GM19025 (cell line): ENCODE measurements around the gene EEPD1.
"Not testable (repeated sequence)": the region's sequence is repeated elsewhere in the genome, so short reads cannot be mapped to it uniquely, and the experiment has no call there.

ENCODE experiments used
- ATAC-seq: cut with Tn5 transposase; IDR thresholded peaks from one replicate; pipeline ENCODE4 v1.9.1; 2021; ENCODE audit warnings: mild to moderate bottlenecking, low read depth, moderate library complexity; ENCODE audit not compliant: unreplicated experiment

The EEPD1 gene

GRCh38 chr7:36152756-36153570, at the start of gene EEPD1:
Gene EEPD1 (plus strand): TSS chr7:36153254. CDS start chr7:36154325, 1,071 bp downstream.
- peak; percentile 94 for ATAC-seq

DNA sequence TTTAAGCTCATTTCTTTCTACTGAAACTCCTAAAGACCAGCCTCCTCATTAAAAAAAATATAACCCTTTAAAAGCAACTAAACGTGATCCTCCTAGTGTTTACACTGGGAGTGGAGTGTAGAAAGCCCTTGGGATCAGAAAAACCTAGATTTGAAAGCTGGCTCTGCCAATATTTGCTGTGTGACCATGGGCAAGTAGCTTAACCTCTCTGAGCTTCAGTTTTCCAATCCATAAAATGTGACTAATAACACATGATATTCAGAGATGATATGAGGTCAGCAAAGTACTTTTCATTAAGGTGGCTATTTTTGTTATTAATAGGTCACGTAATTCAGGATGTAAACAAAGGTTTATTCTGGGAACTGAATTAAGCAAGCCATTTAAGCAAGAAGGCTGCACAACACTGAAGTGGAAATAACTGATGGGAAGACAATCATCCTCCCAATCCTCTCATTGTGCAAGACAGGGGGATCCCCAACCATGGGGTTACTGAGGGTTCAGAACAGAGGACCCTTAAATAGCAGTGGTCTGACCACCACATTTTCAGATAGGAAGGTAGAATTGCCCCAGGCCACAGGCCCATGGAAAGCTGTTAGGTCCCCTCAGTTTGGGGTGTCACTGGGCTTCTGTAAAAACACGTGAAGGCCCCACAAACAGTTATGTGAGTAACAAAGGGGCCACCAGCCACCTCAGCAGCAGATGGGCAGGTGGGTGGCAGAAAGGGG, 49.1 kb upstream of the EEPD1 start:
- no peak for ATAC-seq

DNA sequence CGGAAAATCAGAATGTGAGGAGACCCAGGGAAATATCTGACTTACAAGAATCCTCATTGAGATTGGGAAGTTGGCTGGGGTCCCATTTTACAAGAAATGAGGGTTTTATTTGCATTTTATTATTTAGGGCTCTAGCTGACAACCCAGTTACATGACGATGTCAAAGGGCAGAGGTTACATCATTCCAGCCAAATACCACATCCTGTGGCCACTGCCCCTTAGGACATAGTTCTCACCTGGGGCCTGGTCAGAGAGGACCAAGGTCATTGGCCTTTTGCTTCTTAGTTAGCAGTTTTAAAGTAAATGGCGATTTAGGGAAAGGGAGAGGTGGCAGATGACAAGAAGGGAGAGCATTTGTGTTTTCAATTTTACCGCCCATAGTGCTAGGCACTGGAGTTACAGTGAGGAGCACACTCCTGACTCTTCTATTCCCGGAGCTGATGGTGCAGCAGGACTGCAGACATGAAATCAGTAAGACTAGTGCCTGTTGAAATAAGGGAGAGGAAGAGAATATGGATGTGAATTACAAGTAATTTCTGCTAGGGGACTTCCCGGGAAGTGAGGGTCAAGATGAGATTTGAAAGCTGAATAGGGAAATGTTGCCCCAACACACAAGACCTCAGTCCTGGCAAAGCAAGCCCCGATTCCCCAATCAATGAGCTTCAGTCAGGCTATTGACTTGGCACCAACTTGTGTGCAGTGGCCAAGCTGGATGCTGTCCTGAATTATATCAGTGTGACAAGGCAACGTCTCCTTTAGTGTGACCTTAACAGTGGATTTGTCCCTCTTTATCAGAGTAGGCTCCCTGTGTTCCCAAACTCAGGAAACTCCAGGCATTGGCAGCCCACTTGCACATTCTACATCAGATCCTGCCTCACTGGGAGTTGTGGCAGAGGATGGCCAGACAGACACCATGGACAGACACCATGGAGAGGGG, 45.8 kb upstream of the EEPD1 start:
- not testable (repeated sequence) for ATAC-seq

- no peak for ATAC-seq
Observed at GRCh38 chr7:36107926-36108631, 45.0 kb upstream of the EEPD1 start.

DNA sequence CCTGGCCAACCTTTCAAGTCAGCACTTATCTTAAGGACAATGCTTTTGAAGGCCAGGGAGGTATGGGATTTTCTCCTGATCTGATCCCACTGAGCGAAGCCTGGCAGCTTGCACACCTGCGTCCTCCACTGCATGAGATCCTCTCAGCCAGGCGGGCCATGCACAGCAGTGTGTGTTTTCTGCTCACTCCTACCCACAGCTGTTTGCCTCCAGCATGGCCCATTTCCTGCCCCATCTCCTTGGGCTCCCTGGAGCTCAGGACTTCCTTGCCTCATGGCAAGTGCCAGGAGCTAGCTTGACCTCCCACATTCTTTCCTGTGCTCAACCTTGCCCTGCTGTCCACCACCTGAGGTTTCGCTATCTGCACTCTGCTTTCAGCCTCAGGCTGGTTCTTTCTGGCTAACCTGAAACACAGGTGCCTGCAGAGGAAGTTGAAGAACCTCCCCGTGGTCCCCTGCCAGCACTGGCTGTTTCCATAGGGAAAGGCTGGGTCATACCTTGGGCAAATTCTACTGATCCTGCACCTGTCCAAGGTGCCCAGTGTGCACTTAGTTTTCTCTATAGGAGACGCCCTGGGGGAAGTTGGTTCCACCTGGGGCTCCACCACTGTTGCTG, 43.9 kb upstream of the EEPD1 start:
- ATAC-seq, result no peak

- ATAC-seq, result no peak
Observed at GRCh38 chr7:36110584-36110983, 42.5 kb upstream of the EEPD1 start.

DNA sequence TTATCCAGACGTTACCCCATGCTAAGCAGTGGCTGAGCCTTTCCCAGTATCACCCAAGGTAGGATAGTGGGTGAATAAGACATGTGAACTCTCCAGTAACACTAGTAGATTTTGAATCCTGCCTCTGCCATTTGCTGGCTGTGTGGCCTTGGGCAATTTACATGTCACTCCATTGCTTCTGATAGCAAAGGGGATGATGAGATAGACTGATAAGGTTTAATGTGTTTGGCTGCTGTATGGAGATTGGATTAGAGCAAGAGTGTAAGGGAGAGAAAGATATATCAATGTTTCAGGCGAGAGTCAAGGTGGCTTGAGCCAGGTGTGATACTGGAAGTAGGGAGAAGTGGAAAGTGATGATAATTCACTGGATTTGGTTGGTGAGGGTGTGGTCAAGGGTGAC, 40.1 kb upstream of the EEPD1 start:
- ATAC-seq, result no peak

GRCh38 chr7:36114355-36114754, 38.7 kb upstream of the EEPD1 start:
- ATAC-seq, result no peak

DNA sequence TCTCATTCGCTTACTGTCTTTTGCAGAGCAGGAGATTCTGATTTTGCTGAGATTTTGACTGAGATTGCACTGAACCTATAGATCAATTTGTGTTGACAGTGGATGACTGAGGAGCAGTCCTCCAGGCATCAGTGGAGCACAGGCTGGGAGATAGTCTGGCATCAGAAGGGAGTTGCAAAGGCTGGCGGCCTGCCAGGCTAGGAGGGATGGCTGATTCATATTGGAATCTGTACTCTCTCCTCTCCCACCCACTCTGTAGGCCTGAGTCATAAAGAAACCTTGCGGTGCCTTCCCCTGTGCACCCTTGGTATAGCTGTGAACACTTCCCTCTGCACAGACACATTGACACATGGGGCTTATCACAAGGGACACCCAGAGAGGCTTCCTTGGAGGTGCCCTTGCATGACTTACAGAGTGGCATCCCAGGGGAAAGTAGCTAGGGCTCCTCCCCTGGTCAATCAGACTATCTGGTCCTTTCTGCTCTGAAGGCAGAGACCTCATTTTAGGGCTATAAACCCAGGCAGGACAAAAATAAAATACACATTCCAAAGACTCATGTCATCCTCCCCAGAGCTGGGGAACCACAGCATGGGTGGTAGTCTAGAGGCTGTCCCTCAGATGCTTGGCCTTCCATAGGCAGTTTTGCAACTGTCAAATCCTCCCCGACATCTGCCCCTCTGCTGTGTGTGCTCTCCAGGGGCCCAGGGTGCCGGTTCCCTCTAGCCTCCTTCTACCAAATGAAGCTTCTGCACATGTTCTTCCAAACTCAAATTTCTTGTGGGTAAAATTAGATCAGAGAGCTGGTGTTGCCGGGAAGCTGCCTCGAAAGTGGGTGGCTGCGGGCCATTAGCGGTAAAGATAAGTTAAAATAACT, 37.4 kb upstream of the EEPD1 start:
- peak; percentile 98 for ATAC-seq

- no peak for ATAC-seq
Observed at GRCh38 chr7:36116347-36117202, 36.5 kb upstream of the EEPD1 start.

DNA sequence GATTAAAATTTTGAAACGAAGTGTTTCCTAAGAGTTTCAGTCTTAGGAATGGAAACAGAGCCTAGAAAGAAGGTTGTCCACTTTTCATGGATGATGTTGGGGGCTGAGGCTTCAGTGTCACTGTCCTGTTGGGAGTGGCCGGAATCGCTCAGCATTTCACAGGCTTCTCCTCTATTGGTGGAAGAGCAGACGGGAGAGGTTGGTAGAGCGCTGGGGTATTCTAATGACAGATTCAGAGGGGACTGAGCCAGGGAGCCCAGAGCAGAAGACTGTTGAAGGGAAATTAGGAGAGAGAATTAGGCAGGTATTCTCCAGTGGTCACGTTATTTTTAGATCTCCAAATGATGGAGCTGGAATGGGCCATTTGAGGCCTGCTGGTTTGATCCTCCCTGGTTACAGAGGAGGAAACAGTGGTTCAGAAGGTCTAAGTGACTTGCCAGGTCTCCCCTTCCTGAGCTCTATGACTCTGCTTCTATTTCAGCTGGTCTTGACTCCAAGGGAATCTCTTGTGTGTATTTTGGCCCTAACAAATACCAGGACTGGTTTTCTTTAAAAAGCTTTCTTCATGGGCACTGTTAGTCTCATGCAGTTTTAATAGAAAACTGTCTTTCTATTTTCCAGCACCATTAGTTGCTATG, 35.7 kb upstream of the EEPD1 start:
- no peak for ATAC-seq

DNA sequence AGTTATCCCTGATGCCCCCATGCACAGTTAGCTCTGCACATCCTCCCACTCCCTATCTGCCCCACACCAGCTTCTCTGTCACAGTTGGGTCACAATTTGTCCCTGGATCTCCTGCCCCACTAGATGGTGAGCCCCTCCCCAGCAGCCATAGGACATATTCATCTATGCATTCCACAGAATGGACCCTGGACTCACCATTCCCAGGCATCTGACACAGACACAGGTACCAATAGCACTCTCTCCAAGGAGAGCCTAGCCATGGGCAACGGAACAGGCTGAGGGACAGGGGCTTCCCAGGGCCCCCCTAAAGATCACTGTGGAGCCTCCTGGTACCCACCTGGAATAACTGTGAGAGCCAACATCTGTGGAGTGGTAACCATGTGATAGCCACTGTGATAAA, 34.7 kb upstream of the EEPD1 start:
- ATAC-seq, result no peak

GRCh38 chr7:36119005-36119706, 33.9 kb upstream of the EEPD1 start:
- no peak for ATAC-seq

- ATAC-seq, result not testable (repeated sequence)
Observed at GRCh38 chr7:36119983-36120646, 32.9 kb upstream of the EEPD1 start.

- ATAC-seq, result not testable (repeated sequence)
Observed at GRCh38 chr7:36125630-36126029, 27.4 kb upstream of the EEPD1 start.

- ATAC-seq, result no peak
Observed at GRCh38 chr7:36127075-36127740, 25.8 kb upstream of the EEPD1 start.
